ENCODE measurements around the gene LIPC.

LIPC gene

DNA sequence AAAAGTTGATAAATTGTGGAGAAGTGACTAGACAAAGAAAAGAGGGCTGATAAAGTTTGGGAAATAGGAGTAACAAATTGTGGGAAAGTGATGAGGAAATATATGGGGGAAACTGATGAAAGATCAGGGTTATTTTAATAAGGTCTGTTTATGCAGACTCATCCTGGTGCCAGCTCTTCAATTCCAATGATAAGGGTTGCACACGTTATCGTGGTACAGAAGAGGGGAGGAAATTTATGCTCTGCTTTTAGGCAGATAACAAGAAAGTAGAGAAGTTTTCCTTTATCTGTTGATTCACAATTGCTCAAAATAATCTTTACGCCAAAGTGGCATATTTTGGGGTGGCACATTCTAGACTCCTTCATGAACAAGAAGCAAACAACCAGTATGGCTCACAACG, 32.1 kb upstream of the LIPC start:
- H3K27ac ChIP-seq = no peak overlapping the region
- no peak overlapping the region for H3K4me2 ChIP-seq
- no peaks in the 10 kb centered on the region for H3K27me3 ChIP-seq (ENCODE audit: insufficient read depth, low read depth)

DNA sequence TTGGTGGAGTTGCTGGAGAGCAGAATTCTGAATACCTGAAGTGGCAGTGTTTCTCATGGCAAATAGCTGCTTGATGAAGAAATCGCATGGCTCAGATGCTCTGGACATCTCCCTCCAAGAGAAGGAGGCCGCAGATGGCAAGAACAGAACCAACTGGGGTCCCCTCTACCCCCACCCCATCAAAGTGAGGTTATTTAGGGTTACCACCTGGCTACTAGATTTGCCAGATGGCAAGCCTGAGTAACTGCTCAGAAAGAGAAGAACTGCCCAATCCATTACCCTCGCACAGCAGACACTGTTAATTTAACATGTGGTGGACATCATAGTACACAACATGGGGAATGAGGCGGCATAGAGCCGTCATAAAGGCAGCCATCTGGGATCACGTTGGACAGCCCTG, 30.5 kb upstream of the LIPC start:
- H4K20me1 ChIP-seq (ENCODE audit: insufficient read depth) = no peaks in the 10 kb centered on the region
- no peaks in the 10 kb centered on the region for H3K4me1 ChIP-seq (ENCODE audit: low read depth, poor library complexity, severe bottlenecking)
- no peak overlapping the region for H3K4me3 ChIP-seq (IDR thresholded peaks at IDR 0.05; ENCODE audit: insufficient read depth, low read depth, low read length)
- no peaks in the 10 kb centered on the region for H3K27me3 ChIP-seq (ENCODE audit: insufficient read depth, low read depth)
- no peak overlapping the region for H3K4me2 ChIP-seq
- no peaks in the 10 kb centered on the region for H3K36me3 ChIP-seq (ENCODE audit: insufficient read depth)
- TF ChIP-seq, protein P1, sequence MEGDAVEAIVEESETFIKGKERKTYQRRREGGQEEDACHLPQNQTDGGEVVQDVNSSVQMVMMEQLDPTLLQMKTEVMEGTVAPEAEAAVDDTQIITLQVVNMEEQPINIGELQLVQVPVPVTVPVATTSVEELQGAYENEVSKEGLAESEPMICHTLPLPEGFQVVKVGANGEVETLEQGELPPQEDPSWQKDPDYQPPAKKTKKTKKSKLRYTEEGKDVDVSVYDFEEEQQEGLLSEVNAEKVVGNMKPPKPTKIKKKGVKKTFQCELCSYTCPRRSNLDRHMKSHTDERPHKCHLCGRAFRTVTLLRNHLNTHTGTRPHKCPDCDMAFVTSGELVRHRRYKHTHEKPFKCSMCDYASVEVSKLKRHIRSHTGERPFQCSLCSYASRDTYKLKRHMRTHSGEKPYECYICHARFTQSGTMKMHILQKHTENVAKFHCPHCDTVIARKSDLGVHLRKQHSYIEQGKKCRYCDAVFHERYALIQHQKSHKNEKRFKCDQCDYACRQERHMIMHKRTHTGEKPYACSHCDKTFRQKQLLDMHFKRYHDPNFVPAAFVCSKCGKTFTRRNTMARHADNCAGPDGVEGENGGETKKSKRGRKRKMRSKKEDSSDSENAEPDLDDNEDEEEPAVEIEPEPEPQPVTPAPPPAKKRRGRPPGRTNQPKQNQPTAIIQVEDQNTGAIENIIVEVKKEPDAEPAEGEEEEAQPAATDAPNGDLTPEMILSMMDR (conservative IDR thresholded peaks at IDR 0.05; ENCODE audit: low read depth, low read length) = no peak
- no peak overlapping the region for H3K9ac ChIP-seq
- H3K79me2 ChIP-seq (ENCODE audit: insufficient read depth, low read depth) = no peaks in the 10 kb centered on the region
- H2AFZ ChIP-seq (ENCODE audit: low read depth) = no peak overlapping the region
- no peak overlapping the region for H3K27ac ChIP-seq

More for the DNA sequence above, 32.1 kb upstream of the LIPC start:
- Histone ChIP-seq H3K9ac (no peak overlapping the region), H3K36me3 (ENCODE audit: insufficient read depth) (no peaks in the 10 kb centered on the region), H2AFZ (ENCODE audit: low read depth) (no peak overlapping the region), H4K20me1 (ENCODE audit: insufficient read depth) (no peaks in the 10 kb centered on the region), H3K4me1 (ENCODE audit: low read depth, poor library complexity, severe bottlenecking) (no peaks in the 10 kb centered on the region), H3K4me3 (IDR thresholded peaks at IDR 0.05; ENCODE audit: insufficient read depth, low read depth, low read length) (no peak overlapping the region), H3K79me2 (ENCODE audit: insufficient read depth, low read depth) (no peaks in the 10 kb centered on the region)
- TF ChIP-seq, protein P1 (conservative IDR thresholded peaks at IDR 0.05; ENCODE audit: low read depth, low read length) = no peak

DNA sequence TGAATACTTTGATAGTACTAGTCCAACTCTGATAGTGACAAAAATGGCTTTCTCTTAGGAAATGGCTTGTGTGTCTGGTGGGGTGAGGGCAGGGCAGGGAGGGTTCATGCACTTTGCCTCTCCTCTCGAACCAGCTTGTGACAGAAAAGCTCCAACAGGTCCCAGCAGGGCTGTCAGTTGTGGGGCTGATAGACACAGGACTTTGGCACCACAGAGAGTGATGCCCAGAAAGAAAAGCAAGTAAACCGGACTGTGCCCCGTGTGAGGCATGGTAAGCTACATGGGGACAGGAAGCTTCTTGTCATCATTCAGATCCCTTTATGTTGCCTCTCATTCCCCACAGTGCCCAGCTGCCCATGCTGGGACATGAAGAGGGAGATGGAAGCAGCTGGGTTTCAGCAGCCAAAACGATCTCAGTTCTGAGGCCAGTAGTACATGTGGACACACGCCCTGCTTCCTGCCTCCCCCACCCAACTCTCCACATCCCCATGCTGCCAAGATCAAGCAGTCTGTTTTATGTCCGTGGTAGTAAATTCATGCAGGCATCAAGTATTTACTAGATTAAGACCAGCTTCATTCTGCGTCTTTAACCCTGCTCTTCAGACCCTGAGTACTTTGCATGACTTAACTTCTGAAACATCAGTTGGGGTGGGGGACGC, 29.7 kb upstream of the LIPC start:
- H3K27ac ChIP-seq = no peak overlapping the region
- TF ChIP-seq, protein P1 (conservative IDR thresholded peaks at IDR 0.05; ENCODE audit: low read depth, low read length) = no peak
- no peak overlapping the region for H3K9ac ChIP-seq
- H3K27me3 ChIP-seq (ENCODE audit: insufficient read depth, low read depth) = no peaks in the 10 kb centered on the region
- H2AFZ ChIP-seq (ENCODE audit: low read depth) = no peak overlapping the region
- H3K36me3 ChIP-seq (ENCODE audit: insufficient read depth) = no peaks in the 10 kb centered on the region
- H4K20me1 ChIP-seq (ENCODE audit: insufficient read depth) = no peaks in the 10 kb centered on the region
- H3K4me1 ChIP-seq (ENCODE audit: low read depth, poor library complexity, severe bottlenecking) = no peaks in the 10 kb centered on the region
- no peak overlapping the region for H3K4me3 ChIP-seq (IDR thresholded peaks at IDR 0.05; ENCODE audit: insufficient read depth, low read depth, low read length)
- no peak overlapping the region for H3K4me2 ChIP-seq
- no peaks in the 10 kb centered on the region for H3K79me2 ChIP-seq (ENCODE audit: insufficient read depth, low read depth)

DNA sequence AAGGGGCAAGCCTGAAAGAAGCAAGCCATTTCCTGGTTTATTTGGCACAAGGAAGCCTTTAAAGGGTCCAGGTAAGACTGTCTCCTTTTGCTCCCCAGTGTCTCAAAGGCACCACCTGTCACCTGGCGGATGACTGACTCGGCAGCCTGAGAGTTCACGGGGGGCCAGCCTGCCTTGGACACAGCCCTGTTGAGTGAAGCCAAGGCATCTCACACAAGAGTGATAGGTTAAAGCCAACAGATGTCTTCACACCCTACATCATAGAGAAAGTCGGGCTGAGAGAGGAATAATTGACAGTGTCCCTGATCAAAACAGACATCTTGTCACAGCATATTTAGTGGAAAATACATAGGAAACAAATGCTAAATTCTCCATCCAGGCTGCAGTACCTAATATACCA, 28.2 kb upstream of the LIPC start:
- TF ChIP-seq, protein P1 (conservative IDR thresholded peaks at IDR 0.05; ENCODE audit: low read depth, low read length) = no peak
- Histone ChIP-seq H3K27me3 (ENCODE audit: insufficient read depth, low read depth) (no peaks in the 10 kb centered on the region), H3K9ac (no peak overlapping the region), H3K4me1 (ENCODE audit: low read depth, poor library complexity, severe bottlenecking) (no peaks in the 10 kb centered on the region), H3K36me3 (ENCODE audit: insufficient read depth) (no peaks in the 10 kb centered on the region), H2AFZ (ENCODE audit: low read depth) (no peak overlapping the region), H3K4me2 (no peak overlapping the region), H4K20me1 (ENCODE audit: insufficient read depth) (no peaks in the 10 kb centered on the region), H3K27ac (no peak overlapping the region), H3K79me2 (ENCODE audit: insufficient read depth, low read depth) (no peaks in the 10 kb centered on the region), H3K4me3 (IDR thresholded peaks at IDR 0.05; ENCODE audit: insufficient read depth, low read depth, low read length) (no peak overlapping the region)
